ENCODE measurements around the gene CDC20.
"Not testable (repeated sequence)": the region's sequence is repeated elsewhere in the genome, so short reads cannot be mapped to it uniquely, and the experiment has no call there.

The CDC20 gene

DNA sequence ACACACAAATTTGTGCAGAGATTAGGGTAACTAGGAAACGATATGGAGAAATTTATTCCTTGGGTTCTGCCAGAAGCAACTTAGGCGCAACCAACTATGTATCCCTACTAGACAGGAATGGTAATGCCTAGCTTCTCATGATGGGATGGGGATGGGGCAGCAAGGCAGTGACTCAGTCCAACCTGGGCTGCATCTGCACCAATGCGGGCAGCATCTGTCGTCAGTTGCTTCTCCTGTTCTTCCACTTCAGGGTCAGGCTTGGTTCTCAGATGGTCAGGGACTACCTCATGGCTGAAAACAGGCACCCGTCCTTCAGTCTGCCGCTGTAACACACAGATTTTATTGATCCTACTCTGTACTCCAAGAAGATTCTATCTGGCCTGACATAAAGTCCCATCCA is 27.9 kb downstream of the CDC20 start:
- DNase-seq = no peak

DNA sequence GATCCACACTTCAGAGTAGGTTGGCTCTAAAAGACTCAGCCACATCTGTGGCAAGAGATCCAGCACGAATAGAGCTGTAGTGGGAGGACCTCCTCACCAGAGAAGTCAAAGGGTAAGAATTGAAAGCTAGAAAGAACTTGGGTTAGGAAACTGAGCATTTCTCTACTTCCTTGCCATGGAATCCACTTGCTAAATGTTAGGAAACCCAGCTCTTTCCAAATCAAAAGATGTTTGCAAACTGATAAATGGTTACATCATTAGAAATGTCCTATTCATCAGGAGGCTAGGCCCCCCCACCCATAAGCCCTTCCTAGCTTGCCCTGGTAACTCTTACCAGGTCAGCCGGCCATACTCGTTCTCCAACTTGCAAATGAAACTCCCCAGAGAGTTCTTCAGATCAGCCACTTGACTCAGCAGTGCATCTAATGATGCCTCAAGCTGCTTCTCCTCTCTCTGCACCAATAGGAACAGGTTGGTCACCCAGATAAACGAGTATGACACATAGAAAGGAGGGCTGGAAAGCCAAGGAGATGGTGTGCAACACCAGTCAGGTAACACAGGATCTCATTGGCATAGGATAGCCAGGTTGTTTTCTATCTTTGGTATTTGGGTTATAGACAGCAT is 29.3 kb downstream of the CDC20 start:
- no peak for DNase-seq

DNA sequence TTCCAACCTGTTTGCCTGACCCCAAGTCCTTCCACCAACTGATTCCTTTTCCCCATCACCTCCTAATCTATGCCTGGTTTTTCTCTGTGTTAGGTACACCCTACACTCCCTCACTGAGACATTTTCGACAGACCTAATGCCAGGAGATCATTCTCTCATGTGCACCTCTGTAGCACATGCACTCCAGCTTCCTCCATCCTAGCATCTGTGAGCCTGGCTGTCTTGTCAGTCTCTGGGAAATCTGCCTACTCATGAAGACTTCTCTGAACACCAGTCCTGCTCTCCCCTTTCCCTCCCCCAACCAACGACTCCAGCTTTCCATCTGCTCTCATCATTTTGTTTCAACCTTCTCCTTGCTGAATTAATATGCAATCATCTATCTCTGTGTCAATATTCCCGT is 29.8 kb downstream of the CDC20 start:
- no peak for DNase-seq

DNA sequence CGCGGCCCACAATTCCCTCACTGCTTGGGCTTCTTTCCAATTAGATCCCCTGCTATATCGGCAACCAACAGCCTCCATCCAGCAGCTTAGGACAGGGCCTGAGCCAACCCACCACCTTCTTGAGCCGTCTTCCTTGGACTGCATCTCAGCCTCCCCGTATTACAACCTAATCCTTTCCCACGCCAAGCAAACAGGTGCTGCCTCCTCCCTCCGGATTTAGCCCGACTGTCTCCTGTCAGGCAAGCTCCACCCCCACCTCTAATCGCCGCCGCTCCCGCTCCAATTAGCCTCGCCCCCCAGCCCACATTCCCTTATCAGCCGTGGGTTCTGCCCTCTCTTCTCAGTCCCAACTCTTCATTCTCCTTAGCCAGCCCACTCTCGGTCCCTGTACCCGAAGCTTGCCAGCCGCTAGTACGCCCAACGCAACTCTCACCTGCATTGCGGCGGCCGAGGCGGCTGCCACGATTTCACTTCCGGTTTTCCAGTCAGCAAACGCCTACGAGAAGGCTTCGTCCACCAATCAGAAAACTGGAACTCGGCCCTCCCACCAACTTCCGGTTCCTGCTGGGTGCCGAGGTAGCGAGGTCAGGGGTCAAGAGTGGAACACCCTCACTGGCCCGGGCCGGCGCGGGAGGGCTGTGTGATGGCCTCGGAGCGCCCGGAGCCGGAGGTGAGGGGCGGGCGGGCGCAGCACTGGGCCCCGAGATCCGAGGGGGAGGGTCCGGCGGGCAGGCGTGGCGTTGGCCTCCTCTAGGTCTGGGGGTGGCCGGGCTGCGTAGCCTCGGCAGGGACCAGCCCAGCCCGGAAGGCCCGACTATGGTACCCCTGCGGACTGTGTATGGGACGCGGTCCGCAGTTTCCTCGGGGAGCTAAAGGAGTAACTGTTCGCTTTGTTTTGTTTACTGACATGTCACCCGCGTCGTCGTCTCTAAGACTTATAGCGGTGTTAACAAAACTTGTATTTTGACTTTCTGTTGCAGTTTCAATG is 30.8 kb downstream of the CDC20 start, which contains the start of the genes MED8 and SZT2:
Gene MED8, minus strand, starts transcription at position 475 of the 988 bp plus-strand sequence. Its CDS starts 36 bp downstream, at position 439.
Gene SZT2, plus strand, starts transcription at position 574 of the 988 bp plus-strand sequence. Its CDS starts 70 bp downstream, at position 644.
- peak; percentile 91 for DNase-seq

DNA sequence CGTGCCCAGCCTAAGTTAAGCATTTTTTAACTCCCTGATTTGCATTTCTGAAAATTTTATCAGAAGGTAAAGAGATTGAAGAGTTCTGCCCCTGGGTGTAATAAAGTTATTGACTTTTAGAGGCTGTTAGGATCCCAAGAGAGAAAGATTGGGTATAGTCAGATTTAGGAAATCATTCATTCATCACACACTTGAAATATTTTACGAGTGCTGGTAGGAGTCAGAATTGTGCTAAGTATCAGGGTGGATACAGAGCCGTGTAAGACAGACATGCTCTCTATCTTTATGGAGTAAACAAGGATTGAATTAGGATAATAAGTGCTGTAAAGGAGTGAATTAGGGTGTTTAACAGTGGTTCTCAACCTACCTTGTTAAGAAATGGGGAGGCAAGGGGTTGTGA is 33.9 kb downstream of the CDC20 start:
- no peak for DNase-seq

DNA sequence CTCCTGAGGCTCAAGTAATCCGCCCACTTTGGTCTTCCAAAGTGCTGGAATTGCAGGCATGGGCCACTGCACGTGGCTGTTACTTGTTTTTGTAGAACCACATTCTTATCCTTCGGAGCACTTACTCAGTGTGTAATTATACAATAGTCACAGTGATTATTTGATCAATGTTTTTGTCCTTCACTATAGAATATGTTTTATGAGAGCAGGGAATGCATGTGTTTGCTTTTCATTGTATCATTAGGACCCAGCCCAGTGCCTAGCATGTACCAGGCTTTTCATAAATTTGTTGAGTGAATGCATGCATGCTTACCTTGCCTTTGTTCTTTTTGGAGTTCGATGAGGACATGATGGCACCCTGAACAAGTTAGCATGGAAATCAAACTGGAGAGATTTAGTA is 36.7 kb downstream of the CDC20 start:
- DNase-seq = no peak

DNA sequence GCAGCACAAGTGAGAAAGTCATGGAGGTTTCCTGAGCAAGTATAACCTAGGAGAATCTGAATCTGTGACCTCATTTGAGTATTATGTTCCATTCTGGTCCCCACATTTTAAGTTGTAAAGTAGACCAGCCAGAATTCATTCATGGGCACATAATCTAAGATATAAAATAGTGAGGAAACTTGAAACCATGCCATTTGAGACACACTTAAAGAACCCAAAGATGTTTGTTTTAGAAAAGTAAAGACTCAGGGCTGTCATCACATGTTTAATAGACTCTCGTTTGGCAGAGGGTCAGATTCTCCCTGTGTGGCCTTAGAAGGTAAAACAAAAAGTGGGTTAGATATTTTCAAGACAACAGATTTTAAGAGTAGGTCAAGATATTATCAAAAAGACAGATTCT is 37.3 kb downstream of the CDC20 start:
- peak; percentile 7 for DNase-seq

DNA sequence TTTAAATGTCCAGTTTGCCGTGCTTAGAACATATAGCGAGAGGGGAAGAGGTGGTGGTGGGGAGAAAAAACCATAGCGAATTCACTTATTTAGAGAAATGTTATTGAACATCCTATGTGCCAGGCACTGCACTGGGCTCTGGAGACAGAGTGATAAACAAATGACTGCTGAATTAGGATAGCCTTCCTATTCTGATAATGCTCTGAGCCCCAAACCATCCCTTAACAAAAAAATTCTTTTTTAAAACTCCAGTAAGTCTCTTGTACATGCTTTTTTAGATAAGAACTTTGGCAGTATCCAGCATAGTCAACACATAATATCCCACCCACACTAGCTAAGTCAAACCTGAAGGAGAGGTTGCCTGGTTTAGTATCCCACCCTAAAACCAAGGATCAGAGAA is 39.4 kb downstream of the CDC20 start:
- no peak for DNase-seq

DNA sequence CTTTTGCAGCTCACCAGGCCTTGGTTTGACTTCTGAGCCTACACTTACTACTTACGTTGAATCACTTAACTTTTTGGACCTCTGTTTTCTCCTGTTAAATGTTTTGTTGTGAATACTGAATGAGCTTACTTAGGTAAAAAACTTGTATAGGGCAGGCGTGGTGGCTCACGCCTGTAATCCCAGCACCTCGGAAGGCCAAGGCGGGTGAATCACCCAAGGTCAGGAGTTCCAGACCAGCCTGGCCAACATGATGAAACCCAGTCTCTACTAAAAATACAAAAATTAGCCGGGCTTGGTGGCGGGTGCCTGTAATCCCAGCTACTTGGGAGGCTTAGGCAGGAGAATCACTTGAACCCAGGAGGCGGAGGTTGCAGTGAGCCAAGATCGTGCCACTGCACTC is 41.7 kb downstream of the CDC20 start:
- not testable (repeated sequence) for DNase-seq

DNA sequence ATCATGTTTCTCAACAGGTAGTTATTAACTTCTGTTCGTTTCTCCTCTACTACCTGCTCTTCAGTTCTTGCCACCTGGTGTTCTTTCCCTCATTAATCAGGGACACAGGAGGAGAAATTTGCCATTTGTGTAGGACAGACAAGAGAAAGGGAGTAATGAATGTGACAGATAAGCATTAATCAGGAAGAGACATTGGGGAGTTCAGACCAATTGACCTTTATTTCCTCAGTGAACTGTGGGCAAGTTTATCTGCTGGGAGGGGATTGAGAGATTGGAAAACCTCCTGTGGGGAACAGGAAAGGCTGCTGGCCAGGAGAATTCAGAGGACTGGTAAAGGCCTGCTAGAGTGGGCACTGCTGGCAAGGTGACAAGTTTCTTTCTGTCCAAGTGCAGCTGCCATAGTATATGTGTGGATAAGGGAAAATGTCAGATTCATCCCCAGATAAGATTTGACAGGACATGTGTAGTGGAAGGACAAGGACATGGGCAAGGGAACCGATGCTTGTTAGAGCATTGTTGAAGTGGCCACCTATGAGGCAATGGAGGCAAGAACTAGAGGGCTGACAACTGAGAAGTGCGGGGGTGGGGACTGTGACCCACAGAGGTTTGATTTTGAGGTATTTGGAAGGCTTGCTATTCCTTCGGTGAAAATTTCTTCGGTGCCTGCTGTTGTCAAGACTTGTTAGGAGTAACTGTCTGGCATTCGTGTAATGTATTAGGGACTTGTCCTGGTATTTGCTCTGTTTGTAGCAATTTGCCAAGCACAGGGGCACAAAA is 43.5 kb downstream of the CDC20 start:
- no peak for DNase-seq

DNA sequence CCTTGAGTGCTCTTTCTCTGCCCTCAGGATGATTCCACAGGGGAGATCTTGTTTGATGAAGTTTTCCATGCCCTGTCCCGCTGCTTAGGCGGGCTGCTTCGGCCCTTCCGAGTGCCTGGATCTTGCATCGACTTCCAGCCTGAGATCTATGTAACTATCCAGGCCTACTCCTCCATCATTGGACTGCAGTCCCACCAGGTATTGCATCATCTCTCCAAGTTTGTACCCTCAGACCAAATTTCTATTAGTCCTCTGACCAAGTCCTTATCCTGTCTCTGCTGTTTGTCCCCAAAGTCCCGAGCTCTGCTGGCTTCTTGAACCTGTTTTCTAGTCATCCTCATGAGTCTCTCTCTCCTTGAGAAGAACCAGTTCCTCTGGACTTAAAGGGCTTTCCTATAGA is 45.6 kb downstream of the CDC20 start:
- no peak for DNase-seq

DNA sequence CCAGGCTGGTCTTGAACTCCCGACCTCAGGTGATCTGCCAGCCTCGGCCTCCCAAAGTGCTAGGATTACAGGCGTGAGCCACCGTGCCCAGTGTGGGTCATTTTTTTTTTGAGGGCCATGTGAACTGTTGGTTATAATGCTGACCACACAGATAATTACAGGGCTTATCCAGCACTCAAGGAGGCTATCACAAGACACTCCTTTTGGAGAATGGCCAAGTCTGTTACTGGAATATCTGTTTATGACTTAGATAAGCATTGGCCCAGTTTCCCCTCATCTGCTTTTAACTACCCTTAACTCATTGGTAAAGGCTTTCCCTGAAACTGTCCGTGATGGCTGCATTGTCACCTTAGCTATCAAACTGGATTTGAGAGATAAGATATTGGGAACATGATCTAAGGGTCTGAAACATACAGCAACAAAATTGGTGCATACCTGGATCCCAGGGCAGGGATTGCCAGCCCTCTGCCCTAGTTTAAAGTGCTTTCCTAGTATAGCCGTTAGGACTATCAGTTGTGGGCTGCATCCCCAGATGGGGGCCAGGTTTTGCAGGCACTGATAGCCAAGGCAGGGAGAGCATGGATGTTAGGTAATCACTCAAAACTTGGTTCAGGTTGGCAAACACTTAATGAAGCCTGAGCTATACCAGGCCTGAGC is 46.6 kb downstream of the CDC20 start:
- no peak for DNase-seq

DNA sequence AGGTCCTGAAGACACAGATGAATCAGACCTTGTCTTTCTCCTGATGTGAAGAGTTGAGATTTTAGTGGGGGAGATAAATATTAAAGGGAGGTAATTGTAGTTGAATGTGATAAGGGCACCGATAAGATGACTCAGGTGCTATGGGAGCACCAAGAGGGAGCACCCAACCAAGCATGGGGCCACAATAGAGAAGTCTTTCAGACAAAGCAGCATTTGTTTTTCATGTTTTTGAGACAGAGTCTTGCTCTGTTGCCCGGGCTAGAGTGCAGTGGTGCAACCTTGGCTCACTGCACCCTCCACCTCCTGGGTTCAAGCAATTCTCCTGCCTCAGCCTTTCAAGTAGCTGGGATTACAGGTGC is 47.1 kb downstream of the CDC20 start:
- no peak for DNase-seq

DNA sequence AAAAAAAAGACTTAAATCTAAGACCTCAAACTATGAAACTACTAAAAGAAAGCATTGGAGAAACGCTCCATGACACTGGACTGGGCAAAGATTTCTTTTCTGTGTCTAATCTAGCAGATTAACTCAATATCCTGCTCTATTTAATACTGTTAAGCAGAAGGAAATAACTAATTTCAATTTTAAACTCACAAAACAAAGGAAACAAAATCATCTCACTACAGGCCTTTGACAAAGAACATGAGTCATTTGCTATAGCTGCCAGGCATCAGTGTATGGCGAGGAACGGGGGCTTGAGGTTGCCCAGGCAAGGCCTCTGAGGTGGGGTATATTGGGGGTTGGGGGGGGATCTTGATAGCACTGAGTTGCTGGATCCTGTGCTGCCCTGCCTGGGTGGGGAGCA is 51.8 kb downstream of the CDC20 start:
- DNase-seq = no peak

Measured in NCI-H2171 treated with DMSO at 0.1 percent for 48 hours (cell line).